Effector memory CD8-positive, alpha-beta T cell (primary cell): ENCODE data around the gene CTNNAL1.
A peak's percentile ranks its signal among the peaks of the same experiment; 100 is the strongest.
"Not testable (repeated sequence)": the region's sequence is repeated elsewhere in the genome, so short reads cannot be mapped to it uniquely, and the experiment has no call there.

Experiments
- ATAC-seq: fragments of 150-1000 bp; cut with Tn5 transposase; replicated peaks from 2 replicates; pipeline ENCODE4 v1.10.0; 2021; ENCODE audit warnings: mild to moderate bottlenecking, moderate library complexity
- DNase-seq, 3 experiments: peaks; one replicate each; pipeline ENCODE4 v3.0.0; 2021
- H3K27ac Mint-ChIP-seq, 2 donors: one replicate each; pipeline ENCODE4 v1.8.0; 2022; ENCODE audit warnings: mild to moderate bottlenecking in 2 of 2, mixed read lengths in 2 of 2, moderate library complexity in 2 of 2
- H3K27me3 Mint-ChIP-seq, 2 donors: one replicate each; pipeline ENCODE4 v1.8.0; 2022; ENCODE audit warnings: mixed read lengths in 2 of 2
- H3K36me3 Mint-ChIP-seq: one replicate; pipeline ENCODE4 v1.8.0; 2022; ENCODE audit warnings: mild to moderate bottlenecking, moderate library complexity, mixed read lengths; ENCODE audit not compliant: insufficient read depth
- H3K4me1 Mint-ChIP-seq, 2 donors: one replicate each; pipeline ENCODE4 v1.8.0; 2022; ENCODE audit warnings: low read depth in 2 of 2, mixed read lengths in 2 of 2
- H3K4me3 Mint-ChIP-seq, 2 donors: one replicate each; pipeline ENCODE4 v1.8.0; 2022; ENCODE audit warnings: mild to moderate bottlenecking in 2 of 2, mixed read lengths in 2 of 2, moderate library complexity in 2 of 2
- H3K9me3 Mint-ChIP-seq, 2 donors: one replicate each; pipeline ENCODE4 v1.8.0; 2022; ENCODE audit warnings: mixed read lengths in 2 of 2

The CTNNAL1 gene

DNA sequence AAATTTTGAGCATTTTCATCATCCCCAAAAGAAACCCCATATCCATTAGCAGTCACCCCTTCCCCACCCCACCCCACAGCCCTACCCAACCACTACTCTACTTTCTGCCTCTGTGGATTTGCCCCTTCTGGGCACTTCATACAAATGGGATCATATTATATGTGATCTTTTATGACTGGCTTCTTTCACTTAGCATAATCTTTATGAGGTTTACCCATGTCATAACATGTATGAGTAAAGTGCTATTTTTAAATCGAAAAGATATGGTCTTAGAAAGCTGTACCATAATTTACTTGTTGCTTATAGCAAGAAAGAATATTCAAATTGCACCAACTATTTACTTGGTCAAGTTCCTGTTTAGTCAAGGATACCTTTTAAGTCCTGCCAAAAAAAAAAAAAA is 92.1 kb downstream of the CTNNAL1 start:
- ATAC-seq (no peak), DNase-seq (no peak)
- Mint-ChIP-seq H3K27ac (no peak overlapping the region), H3K36me3 (peaks cover 71% of the 10 kb centered on the region), H3K4me3 (no peak overlapping the region), H3K4me1 (peaks cover 0 to 10% of the 10 kb centered on the region in 2 donors), H3K9me3 (no peaks in the 10 kb centered on the region), H3K27me3 (no peaks in the 10 kb centered on the region)

DNA sequence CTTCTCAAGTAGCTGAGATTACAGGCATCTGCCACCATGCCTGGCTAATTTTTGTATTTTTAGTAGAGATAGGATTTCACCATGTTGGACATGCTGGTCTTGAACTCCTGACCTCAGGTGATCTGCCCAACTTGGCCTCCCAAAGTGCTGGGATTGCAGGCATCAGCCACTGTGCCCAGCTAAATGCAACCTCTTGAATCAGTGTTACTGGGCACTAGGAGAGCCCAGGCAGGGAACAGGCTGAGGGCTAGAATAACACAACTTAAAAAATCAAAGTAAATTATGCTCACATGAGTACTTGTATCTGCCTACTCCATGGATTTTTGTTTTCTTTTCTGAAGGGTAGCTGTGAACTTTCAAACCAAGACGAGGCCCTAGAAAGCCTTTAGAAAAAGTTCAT is 92.9 kb downstream of the CTNNAL1 start:
- H3K27ac Mint-ChIP-seq, ATAC-seq, H3K9me3 Mint-ChIP-seq, H3K27me3 Mint-ChIP-seq, H3K4me1 Mint-ChIP-seq, DNase-seq, H3K4me3 Mint-ChIP-seq: not testable (repeated sequence)
- H3K36me3 Mint-ChIP-seq: peaks cover 71% of the 10 kb centered on the region

GRCh38 chr9:108919517-108919916 is 93.8 kb downstream of the CTNNAL1 start:
- DNase-seq (no peak), ATAC-seq (no peak)
- Mint-ChIP-seq H3K9me3 (no peaks in the 10 kb centered on the region), H3K36me3 (peaks cover 77% of the 10 kb centered on the region), H3K27ac (peak overlapping the region in 1 of 2 donors; percentile 17), H3K4me1 (peaks cover 0 to 4% of the 10 kb centered on the region in 2 donors), H3K4me3 (no peak overlapping the region), H3K27me3 (no peaks in the 10 kb centered on the region)

GRCh38 chr9:108913391-108913790 is 99.9 kb downstream of the CTNNAL1 start:
- DNase-seq: no peak
- Mint-ChIP-seq H3K27ac (peak overlapping the region in 1 of 2 donors; percentile 75), H3K4me3 (no peak overlapping the region), H3K27me3 (no peaks in the 10 kb centered on the region), H3K36me3 (peaks cover 72% of the 10 kb centered on the region), H3K4me1 (peaks cover 9 to 16% of the 10 kb centered on the region in 2 donors), H3K9me3 (no peaks in the 10 kb centered on the region)
- no peak for ATAC-seq

DNA sequence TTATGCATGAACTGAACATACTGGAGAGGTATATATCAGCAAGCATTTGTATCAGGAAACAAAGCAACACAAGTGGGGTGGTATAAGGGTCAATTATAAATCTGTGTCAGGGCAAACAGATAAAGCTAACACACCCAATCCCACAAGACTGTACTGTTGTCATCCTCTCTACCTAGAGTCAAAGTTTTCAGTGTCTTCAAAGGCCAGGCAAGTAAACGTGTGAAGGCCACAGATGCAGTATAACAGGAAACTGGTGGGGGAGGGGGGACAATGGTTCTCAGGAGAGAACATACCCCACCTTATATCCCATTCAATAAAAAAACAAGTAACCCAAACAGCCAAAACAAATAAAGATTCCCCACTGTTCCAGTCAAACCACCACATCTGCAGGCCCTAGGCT is 101.5 kb downstream of the CTNNAL1 start:
- peak overlapping the region; percentile 85 for H3K27ac Mint-ChIP-seq
- H3K9me3 Mint-ChIP-seq: no peaks in the 10 kb centered on the region
- H3K4me3 Mint-ChIP-seq: peak overlapping the region in 1 of 2 donors; percentile 43
- DNase-seq: no peak
- H3K4me1 Mint-ChIP-seq: peaks cover 9 to 16% of the 10 kb centered on the region in 2 donors
- H3K27me3 Mint-ChIP-seq: no peaks in the 10 kb centered on the region
- H3K36me3 Mint-ChIP-seq: peaks cover 70% of the 10 kb centered on the region
- peak; percentile 78 for ATAC-seq

- ATAC-seq: peak; percentile 32
- Mint-ChIP-seq H3K4me1 (peaks cover 9 to 16% of the 10 kb centered on the region in 2 donors), H3K4me3 (no peak overlapping the region)
These were observed 102.4 kb downstream of the CTNNAL1 start for GRCh38 chr9:108910914-108911313.

DNA sequence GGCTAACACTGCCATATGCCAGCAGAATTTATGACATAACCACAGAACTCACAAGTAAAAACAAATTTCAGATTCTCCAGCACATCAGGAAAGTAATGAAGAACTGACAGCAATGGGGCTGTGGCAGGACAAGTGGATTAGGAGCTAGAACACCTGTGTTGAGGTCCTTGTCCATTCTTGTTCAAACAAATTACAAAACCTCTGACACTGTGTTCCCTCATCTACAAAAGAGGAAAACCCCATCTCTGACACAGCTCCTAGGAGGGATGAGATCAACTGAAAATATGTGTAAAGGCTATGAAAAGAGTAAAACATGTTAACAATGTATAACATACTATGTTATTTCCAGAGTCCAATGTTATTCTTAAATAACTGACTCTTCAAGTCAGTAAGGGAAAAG is 102.9 kb downstream of the CTNNAL1 start:
- Mint-ChIP-seq H3K9me3 (no peaks in the 10 kb centered on the region), H3K36me3 (peaks cover 68% of the 10 kb centered on the region), H3K27ac (peak overlapping the region; percentile 85)

More at GRCh38 chr9:108910914-108911313, 102.4 kb downstream of the CTNNAL1 start:
- no peak for DNase-seq
- H3K27ac Mint-ChIP-seq: peak overlapping the region; percentile 85
- H3K9me3 Mint-ChIP-seq: no peaks in the 10 kb centered on the region
- H3K27me3 Mint-ChIP-seq: no peaks in the 10 kb centered on the region
- H3K36me3 Mint-ChIP-seq: peaks cover 70% of the 10 kb centered on the region

GRCh38 chr9:108905494-108905893 is 107.8 kb downstream of the CTNNAL1 start:
- ATAC-seq (no peak), DNase-seq (no peak)
- Mint-ChIP-seq H3K36me3 (peaks cover 68% of the 10 kb centered on the region), H3K27ac (no peak overlapping the region), H3K27me3 (no peaks in the 10 kb centered on the region), H3K4me3 (no peak overlapping the region), H3K9me3 (no peaks in the 10 kb centered on the region), H3K4me1 (peaks cover 0 to 2% of the 10 kb centered on the region in 2 donors)

More for the DNA sequence above, 102.9 kb downstream of the CTNNAL1 start:
- ATAC-seq (no peak), DNase-seq (no peak)
- Mint-ChIP-seq H3K27me3 (no peaks in the 10 kb centered on the region), H3K4me3 (no peak overlapping the region), H3K4me1 (peaks cover 9 to 16% of the 10 kb centered on the region in 2 donors)

- Mint-ChIP-seq H3K27me3 (no peaks in the 10 kb centered on the region), H3K9me3 (no peaks in the 10 kb centered on the region), H3K27ac (no peak overlapping the region), H3K36me3 (peaks cover 73% of the 10 kb centered on the region), H3K4me1 (no peaks in the 10 kb centered on the region), H3K4me3 (no peak overlapping the region)
- no peak for ATAC-seq
- DNase-seq: no peak
These were observed 109.1 kb downstream of the CTNNAL1 start for GRCh38 chr9:108904161-108904560.

DNA sequence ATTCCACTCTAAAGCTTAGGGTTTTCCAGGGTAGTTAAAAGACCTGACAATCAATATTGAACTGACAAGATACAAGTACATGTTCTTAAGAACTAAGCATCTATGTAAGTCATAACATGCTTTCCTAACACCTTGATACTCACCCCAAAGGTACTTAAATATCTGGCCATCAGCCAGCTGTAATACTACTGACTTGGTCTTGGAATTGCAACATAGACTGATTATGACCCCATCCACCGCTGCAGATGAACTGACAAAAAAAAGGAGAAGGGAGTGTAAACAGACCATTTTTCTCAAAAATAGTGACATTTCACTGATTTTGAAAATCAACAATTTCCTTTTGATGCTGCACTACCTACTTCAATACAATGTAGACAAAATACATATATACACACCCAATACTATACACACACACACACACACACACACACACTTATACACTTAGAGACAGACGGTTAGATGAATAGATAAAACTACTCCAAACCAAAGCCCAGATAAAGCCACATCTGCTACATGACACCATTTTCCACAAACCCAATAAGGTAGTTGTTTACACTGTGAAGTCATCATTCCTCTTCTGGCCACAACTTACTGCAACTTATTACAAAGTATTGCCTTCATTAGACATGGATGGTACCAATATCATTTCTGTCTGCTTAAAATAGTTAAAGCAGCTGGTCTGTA is 109.7 kb downstream of the CTNNAL1 start:
- no peaks in the 10 kb centered on the region for H3K27me3 Mint-ChIP-seq
- H3K4me1 Mint-ChIP-seq: no peaks in the 10 kb centered on the region
- no peak overlapping the region for H3K4me3 Mint-ChIP-seq
- H3K36me3 Mint-ChIP-seq: peaks cover 73% of the 10 kb centered on the region
- no peak for DNase-seq
- H3K27ac Mint-ChIP-seq: no peak overlapping the region
- H3K9me3 Mint-ChIP-seq: no peaks in the 10 kb centered on the region
- ATAC-seq: no peak

GRCh38 chr9:108900176-108900575 is 113.1 kb downstream of the CTNNAL1 start:
- H3K36me3 Mint-ChIP-seq: peaks cover 76% of the 10 kb centered on the region
- H3K9me3 Mint-ChIP-seq: no peaks in the 10 kb centered on the region
- peak overlapping the region; percentile 11 to 55 for H3K27ac Mint-ChIP-seq
- no peak overlapping the region for H3K4me3 Mint-ChIP-seq
- no peaks in the 10 kb centered on the region for H3K4me1 Mint-ChIP-seq
- no peaks in the 10 kb centered on the region for H3K27me3 Mint-ChIP-seq
- DNase-seq (no peak), ATAC-seq (no peak)

DNA sequence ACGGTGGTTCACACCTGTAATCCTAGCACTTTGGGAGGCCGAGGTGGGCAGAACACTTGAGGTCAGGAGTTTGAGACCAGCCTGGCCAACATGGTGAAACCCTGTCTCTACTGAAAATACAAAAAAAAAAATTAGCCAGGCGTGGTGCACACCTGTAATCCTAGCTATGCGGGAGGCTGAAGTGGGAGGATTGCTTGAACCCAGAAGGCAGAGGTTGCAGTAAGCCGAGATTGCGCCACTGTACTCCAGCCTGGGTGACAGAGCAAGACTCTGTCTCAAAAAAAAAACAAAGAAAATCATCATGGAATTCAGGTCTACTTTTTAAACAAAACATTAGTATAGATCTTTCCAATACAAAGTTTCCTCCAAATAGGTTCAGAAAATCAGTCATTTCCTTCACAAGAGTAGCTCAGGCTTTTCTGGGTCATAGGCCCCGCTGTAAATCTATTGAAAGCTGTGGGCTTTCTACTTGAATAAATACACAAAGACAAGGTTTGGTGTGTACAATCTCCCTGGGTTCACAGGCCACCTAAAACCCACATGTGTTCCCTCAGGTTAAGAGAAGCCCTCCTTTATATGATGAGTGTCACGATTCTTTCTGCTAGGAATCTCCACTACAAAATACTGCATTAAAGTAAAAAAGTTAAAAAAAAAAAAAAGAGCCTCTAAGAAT is 114.1 kb downstream of the CTNNAL1 start:
- not testable (repeated sequence) for ATAC-seq

GRCh38 chr9:108897324-108898096 is 115.8 kb downstream of the CTNNAL1 start:
- no peaks in the 10 kb centered on the region for H3K27me3 Mint-ChIP-seq
- H3K4me1 Mint-ChIP-seq: no peaks in the 10 kb centered on the region
- H3K4me3 Mint-ChIP-seq: no peak overlapping the region
- H3K36me3 Mint-ChIP-seq: peaks cover 78% of the 10 kb centered on the region
- DNase-seq (no peak), ATAC-seq (no peak)
- H3K9me3 Mint-ChIP-seq: no peaks in the 10 kb centered on the region
- no peak overlapping the region for H3K27ac Mint-ChIP-seq

More for the DNA sequence above, 114.1 kb downstream of the CTNNAL1 start:
- H3K9me3 Mint-ChIP-seq, DNase-seq, H3K4me1 Mint-ChIP-seq, H3K4me3 Mint-ChIP-seq, H3K27me3 Mint-ChIP-seq: not testable (repeated sequence)
- Mint-ChIP-seq H3K27ac (peak overlapping the region in 1 of 2 donors; percentile 41), H3K36me3 (peaks cover 78% of the 10 kb centered on the region)
